K562 (cell line): ENCODE results near the gene FAM131C.

Source experiments
- MYC ChIP-seq, 2 experiments: fragments of 250-450 bp in 1 of 2; sonication (Bioruptor Pico) in 1 of 2; IDR thresholded peaks; 2 replicates each; pipeline versions ENCODE4 v1.5.1 to v1.6.1; 2012 to 2021; ENCODE audit warnings: low read depth in 2 of 2, borderline replicate concordance in 1 of 2, improper control_type of control experiment in 1 of 2, low read length in 1 of 2, mild to moderate bottlenecking in 1 of 2, moderate library complexity in 1 of 2
- REST ChIP-seq, 2 experiments: fragments of 450-650 bp; formaldehyde crosslinking in 1 of 2; IDR thresholded peaks; 2 replicates each; pipeline versions ENCODE4 v1.4.0 to v1.6.1; 2014 to 2020; ENCODE audit warnings: mild to moderate bottlenecking in 2 of 2, borderline replicate concordance in 1 of 2, low read depth in 1 of 2
- SIN3B ChIP-seq: fragments of 450-650 bp; IDR thresholded peaks from 2 replicates; pipeline ENCODE4 v1.6.1; 2017; ENCODE audit warnings: low read depth, mild to moderate bottlenecking, moderate library complexity
- USF1 ChIP-seq: sonication (generic); formaldehyde crosslinking; IDR thresholded peaks from 2 replicates; pipeline ENCODE4 v1.9.0; 2022; ENCODE audit warnings: mild to moderate bottlenecking, missing genetic modification reagents
- ZBTB8A ChIP-seq: fragments of 450-650 bp; IDR thresholded peaks from 2 replicates; pipeline ENCODE4 v1.6.1; 2018; ENCODE audit warnings: mild to moderate bottlenecking, moderate library complexity; ENCODE audit not compliant: partially characterized antibody
- ZFX ChIP-seq: sonication (generic); formaldehyde crosslinking; IDR thresholded peaks from 2 replicates; pipeline ENCODE4 v1.8.0; 2022; ENCODE audit warnings: mild to moderate bottlenecking, missing genetic modification reagents, moderate library complexity
- ZNF384 ChIP-seq: IDR thresholded peaks from 2 replicates; pipeline ENCODE4 v1.6.1; 2012; ENCODE audit warnings: low read depth, low read length, improper control_type of control experiment
- ZNF398 ChIP-seq: fragments of 250-450 bp; sonication (Bioruptor Pico); IDR thresholded peaks from 2 replicates; pipeline ENCODE4 v1.8.0; 2021; ENCODE audit warnings: moderate library complexity, mild to moderate bottlenecking, inconsistent platforms

GRCh38 chr1:16092923-16093511 lies 19.6 kb upstream of the FAM131C start:
- TF ChIP-seq USF1 (CRISPR knock-in tag) (no peak), ZNF398 (CRISPR knock-in tag) (no peak), ZBTB8A (no peak), ZNF384 (no peak), MYC (IDR thresholded peaks at IDR 0.05; ENCODE audit: low read depth, low read length) (no peak), MYC (CRISPR knock-in tag; IDR thresholded peaks at IDR 0.05; ENCODE audit: borderline replicate concordance, low read depth) (no peak), SIN3B (no peak), REST (IDR thresholded peaks at IDR 0.05; ENCODE audit: borderline replicate concordance) (no peak), REST (CRISPR knock-in tag; IDR thresholded peaks at IDR 0.05; ENCODE audit: low read depth) (no peak), ZFX (no peak)
